HG03025 (cell line): ENCODE data around the gene KIFC3.
"Not testable (repeated sequence)": the region's sequence is repeated elsewhere in the genome, so short reads cannot be mapped to it uniquely, and the experiment has no call there.

Source experiments
- ATAC-seq: cut with Tn5 transposase; IDR thresholded peaks from one replicate; pipeline ENCODE4 v1.9.1; 2021; ENCODE audit warnings: mild to moderate bottlenecking, moderate library complexity; ENCODE audit not compliant: unreplicated experiment, low FRiP score

Gene KIFC3

DNA sequence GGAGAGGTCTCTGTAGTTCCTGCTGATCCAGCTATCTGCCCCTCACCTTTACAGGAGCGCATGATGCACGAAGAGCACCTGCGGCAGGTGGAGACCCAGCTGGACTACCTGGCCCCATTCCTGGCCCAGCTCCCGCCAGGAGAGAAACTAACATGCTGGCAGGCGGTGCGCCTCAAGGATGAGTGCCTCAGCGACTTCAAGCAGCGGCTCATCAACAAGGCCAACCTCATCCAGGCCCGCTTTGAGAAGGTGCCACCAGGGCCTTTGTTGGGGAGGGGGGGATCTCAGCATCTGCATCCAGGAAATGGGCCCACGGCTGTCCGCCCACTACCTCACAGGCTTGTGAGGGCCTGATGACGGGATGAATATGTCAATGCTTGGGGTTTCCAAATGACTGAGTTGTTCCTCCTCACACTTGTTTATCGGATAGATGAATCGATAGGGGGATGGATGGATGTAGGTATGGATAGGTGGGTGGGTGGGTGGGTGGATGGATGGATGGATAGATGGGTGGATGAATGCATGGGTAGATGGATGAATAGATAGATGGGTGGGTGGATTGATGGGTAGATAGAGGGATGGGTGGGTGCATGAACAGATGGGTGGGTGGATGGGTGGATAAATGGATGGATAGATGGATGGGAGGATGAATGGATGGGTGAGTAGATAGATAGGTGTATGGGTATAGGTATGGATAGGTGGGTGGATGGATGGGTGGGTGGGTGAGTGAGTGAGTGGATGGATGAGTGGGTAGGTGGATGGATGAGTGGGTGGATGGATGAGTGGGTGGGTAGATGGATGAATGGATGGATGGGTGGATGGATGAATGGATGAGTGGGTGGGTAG, 73.7 kb downstream of the KIFC3 start:
- ATAC-seq = no peak

DNA sequence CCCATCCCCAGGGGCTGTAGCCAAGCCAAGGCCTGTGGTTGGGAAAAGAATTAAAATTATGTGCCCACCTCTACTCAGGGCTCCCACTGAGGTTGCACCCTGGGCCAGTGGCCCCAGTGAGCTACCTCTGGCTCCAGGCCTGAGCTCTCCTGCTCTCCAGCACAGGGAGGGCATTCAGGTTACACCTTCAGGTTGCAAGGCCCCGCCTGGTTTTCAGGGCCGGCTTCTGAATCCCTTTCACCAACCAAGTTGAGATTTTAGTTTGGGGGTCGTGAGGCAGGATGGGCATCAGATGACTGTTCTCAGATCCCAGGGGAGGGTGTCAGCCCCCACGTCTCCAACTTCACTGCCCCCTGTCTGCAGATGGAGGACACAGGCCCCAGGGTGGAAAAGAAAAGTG, 74.7 kb downstream of the KIFC3 start:
- no peak for ATAC-seq

DNA sequence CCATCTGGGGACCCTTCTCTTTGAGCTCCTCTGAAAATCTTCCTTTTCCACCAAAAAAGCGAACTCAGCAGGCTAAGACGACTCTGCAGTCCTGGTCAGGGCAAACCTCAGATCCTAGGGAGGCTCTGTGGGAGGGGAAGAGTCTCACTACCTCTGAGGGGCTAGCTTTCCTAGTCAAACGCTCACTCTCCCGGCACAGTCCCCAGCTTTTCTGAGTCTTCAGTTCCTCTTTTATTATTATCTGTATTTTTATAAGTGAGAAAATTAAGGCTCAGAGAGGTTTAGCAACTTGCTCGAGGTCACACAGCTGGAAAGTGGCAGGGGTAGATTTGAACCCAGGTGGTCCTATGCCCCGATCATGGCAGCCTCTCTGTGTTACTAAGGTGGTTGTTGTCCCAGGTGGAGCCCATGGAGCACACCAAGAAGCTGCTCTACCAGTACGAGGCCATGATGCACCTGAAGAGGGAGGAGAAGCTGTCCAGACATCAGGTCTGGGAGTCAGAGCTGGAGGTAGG, 75.8 kb downstream of the KIFC3 start:
- no peak for ATAC-seq

DNA sequence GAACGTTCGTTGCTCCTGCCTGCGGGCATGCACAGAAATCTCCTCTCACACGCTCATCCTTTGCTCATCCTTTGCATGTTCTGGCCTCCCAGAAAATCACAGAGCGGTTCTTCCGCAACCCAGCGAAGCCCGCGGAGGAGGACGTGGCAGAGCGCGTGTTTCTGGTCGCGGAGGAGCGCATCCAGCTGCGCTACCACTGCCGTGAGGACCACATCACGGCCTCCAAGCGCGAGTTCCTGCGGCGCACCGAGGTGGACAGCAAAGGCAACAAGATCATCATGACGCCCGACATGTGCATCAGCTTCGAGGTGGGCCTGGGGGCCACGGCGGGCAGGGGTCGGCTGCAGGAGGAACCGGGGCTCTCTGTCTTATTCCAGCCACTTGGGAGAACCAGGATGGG, 76.3 kb downstream of the KIFC3 start:
- no peak for ATAC-seq

DNA sequence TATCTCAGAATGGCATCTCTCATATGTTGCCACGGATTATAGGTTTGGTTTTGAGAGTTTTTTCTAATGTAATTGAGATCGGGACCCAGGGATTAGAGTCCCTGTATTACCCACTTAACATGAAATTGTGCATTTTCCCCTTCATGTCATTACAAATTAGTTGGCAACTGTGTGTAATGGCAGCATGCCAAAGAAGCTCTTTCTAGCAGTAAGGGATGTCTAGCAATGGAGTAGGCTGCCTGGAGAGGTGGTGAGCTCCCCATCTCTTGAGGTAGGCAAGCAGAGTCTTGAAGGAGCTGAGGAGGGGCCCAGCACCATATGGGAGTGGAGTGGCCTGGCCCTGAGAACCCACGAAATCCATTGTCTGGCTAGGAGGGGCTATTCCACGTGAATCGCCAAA, 76.7 kb downstream of the KIFC3 start:
- no peak for ATAC-seq

DNA sequence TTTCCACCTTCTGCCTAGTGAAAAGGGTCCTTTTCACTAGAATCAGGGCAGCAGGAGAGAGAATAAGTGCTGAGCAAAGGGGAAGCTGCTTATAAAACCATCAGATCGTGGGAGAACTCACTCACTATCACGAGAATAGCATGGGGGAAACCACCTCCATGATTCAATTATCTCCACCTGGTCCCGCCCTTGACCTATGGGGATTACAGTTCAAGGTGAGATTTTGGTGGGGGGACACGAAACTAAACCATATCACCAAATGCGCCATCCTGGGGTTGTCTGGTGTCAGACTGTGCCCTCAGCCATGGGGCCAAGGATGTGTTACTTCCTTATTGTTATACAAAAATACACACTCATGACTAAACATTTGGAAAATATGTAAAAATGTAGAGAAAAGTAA, 77.1 kb downstream of the KIFC3 start:
- no peak for ATAC-seq

DNA sequence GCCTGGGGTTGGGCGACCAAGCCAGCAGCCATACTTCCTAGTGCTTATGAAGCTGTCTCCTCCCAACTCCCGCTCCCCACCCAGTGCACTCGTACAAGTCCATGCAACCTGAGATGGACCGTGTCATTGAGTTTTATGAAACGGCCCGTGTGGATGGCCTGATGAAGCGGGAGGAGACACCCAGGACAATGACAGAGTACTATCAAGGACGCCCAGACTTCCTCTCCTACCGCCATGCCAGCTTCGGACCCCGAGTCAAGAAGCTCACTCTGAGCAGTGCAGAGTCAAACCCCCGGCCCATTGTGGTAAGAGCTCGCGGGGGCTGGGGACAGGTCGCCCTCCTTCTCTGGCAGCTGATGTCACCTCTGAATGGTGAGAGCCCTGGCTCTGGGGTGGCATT, 77.8 kb downstream of the KIFC3 start:
- no peak for ATAC-seq

DNA sequence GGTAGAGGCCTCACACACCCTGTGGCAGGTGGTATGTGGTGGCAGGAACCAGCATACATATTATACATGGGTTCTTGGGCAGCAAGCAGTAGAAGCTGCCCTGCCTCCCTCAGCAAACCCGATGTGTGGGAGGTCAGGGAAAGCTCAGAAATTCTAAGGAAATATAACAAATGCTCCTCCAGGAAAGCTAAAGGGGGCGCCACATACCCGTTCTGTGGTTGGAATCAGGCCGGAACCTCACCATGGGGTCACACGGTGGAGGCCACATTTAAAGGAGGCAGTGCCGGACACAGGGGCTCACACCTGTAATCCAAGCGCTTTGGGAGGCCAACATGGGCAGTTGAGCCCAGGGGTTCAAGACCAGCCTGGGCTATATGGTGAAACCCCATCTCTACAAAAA, 79.1 kb downstream of the KIFC3 start:
- ATAC-seq = no peak

DNA sequence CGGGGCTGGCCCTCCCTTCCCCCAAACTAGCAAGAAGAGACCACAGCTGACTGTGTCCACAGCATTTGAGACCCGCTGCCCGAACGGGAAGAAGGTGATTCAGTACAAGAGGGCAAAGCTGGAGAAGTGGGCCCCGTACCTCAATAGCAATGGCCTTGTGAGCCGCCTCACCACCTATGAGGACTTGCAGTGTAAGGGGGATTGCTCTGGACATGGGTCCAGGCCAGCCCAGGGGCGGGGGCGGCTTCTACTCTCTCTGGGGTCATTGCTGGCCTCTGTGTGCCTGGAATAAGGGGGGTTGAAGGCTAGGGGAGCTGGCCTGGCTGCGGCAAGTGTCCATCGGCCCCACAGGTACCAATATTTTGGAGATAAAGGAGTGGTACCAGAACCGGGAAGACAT, 79.6 kb downstream of the KIFC3 start:
- no peak for ATAC-seq

DNA sequence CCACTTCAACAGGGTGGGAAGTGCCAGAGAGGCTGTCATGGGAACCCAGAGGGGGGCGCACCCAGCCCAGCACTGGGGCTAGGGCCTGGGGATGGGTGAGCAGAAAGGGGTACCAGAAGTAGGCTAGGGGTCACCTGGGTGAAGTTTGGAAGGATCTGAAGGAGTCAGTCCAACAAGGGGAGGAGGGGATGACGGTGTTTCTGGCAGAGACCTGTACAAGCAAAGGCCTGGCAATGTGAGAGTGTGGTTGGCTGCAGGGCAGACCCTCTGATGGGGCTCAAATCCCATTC, 80.1 kb downstream of the KIFC3 start:
- ATAC-seq = no peak

DNA sequence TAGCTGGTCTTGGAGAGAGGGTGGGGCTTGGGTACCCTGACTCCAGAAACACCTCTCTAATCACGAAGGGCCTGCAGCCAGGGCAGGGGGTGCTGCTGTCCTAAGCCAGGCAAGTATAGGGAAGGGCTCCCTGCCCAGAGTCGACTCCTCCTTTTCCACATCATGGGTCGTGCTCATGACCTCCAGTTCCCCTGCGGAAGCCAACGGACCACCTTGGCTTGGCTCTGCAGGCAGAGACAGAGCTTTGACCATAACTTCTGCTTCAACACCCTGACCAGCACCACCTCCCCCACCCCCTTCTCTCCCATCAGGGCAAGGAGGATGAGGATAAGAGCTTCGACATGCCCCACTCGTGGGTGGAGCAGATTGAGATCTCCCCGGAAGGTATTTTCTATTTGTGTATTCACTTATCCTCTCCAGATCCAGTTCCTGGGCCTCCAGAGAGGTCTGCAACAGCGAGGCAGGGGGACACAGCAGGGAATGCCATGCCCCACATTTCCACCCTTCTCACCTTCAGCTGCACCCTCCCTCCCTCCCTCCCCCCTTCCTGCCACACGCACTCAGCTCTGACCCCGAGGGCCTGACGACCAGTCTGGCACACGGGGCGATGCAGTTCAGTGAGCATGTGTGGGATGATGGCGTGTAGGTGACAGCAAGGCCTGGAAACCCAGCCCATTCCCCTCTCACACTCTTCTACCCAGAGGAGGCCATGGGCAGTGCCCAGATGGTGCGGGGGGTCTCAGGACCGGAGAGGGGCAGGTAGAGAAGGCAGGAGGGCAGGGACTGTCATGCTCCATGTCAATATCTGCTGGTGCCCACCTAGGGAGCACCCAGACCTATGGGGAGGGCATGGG, 80.7 kb downstream of the KIFC3 start:
- ATAC-seq = no peak

DNA sequence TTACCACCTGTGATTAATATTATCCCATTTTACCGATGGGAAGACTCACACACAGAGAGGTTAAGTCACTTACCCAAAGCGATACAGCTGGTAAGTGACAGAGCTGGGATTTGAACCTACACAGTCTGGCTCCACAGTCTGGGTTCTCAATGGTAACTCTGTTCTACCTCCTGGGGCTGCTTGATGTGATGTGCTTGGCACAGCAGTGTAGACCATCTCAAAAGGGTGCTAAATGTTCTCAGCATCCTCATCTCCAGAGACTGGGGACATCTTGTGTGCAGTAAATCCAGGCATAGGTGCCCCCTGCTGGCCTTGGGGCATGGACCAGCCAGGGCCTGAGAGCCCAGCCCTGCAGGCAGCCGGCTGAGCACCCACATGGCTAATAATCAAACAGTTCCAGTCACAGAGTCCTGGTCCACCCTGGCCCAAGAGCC, 82.1 kb downstream of the KIFC3 start:
- no peak for ATAC-seq

DNA sequence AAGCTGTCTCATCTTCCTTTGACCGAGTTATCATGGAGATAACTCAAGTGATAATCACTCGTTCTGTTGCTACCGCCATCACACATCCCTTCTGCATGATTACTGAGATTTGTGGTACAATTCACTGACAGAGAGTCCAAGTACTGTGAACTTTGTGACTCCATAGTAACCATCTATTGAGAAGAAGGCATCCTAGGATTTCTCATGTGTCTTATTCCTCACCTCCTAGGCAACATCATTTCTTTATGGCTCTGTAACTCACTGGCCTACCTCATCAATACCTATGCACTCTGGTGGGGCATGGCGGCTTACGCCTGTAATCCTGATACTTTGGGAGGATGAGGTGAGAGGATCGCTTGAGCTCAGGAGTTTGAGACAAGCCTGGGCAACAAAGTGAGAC, 88.2 kb downstream of the KIFC3 start:
- no peak for ATAC-seq

DNA sequence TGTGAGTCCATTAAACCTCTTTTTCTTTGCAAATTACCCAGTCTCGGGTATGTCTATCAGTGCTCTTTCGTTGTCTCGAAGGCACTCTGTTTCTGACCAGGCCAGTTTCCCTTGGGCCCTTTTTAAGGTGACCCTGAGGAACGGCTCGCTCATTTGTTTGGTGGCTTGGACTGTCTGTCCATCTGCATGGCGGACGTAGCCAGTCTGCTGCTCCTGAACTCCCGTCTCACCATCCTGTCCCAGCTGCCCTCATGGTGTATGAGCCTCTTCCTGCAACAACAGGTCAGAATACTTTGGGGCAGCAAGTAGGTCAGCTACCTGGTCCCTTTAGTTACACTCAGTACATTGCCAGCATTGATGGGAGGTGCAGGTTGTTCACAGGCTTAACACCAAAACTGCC, 88.7 kb downstream of the KIFC3 start:
- ATAC-seq = no peak

DNA sequence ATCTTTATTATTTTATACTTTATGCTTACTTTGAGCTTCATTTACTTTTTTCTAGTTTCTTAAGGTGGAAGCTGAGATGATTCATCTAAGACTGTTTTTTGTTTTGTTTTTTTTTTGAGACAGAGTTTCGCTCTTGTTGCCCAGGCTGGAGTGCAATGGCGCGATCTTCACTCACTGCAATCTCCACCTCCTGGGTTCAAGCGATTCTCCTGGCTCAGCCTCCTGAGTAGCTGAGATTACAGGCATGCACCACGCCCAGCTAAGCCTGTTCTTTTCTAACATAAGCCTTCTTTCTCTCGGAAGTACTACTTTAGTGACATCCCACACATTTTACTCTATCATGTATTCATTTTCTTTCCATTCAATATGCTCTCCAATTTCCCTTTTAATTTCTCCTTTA, 89.7 kb downstream of the KIFC3 start:
- ATAC-seq = not testable (repeated sequence)

DNA sequence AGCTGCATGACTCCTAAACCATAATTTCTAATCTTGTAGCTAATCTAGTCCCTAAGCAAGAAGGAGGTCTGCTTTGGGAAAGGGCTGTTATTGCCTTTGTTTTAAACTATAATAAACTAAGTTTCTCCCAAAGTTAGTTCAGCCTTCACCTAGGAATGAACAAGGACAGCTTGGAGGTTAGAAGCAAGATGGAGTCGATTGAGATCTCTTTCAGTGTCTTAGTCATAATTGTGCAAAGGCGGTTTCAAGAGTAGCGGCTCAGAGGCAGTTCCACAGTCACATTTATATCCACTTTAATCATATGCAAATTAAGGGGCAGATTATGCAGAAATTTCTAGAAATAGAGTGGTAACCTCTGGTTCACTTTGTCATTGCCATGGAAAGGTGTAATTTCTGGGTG, 90.3 kb downstream of the KIFC3 start:
- no peak for ATAC-seq

DNA sequence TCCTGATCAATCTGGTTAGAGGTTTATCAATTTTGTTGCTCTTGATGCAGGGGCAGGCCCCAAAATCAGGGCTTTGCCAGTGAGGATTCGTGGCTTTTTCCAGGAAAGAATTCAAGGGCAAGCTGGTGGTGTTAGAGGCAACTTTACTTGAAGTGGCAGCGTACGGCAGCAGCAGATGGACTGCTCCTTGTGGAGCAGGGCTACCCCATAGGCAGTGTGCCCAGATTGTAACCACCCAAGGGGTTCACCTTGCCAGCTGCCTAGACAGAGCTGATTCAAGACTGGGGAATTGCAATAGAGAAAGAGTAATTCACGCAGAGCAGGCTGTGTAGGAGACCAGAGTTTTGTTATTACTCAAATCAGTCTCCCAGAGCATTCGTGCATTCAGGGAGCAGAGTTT, 90.9 kb downstream of the KIFC3 start:
- ATAC-seq = no peak

DNA sequence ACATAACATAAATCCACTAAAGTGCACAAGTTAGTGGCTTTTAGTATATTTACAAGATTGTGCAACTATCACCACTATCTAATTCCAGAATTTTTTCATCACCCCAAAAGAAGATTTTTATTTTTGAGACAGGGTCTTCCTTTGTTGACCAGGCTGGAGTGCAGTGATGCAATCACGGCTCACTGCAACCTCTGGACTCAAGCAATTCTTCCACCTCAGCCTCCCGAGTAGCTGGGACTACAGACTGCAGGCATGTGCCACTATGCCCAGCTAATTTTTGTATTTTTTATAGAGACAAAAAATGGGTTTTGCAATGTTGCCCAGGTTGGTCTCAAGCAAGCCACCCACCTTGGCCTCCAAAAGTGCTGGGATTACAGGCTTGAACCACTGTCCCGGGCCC, 92.6 kb downstream of the KIFC3 start:
- ATAC-seq = no peak
